ENCODE data around the gene CST6.

DNA sequence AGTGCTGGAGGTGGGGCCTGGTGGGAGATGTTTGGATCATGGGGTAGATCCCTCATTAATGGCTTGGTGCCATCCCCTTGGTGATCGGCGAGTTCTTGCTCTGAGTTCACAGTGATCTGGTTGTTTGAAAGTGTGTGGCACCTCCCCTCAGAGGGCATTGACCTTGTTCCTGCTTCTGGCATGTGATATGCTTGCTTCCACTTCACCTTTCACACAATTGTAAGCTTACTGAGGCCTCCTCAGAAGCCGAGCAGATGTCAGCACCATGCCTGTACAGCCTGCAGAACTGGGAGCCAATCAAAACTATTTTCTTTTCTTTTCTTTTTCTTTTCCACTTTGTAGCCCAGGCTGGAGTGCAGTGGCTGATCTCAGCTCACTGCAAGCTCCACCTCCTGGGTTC lies 25.5 kb downstream of the CST6 start:
- no peak for TF ChIP-seq POLR2A (IDR thresholded peaks at IDR 0.05)
- TF ChIP-seq CTCF (IDR thresholded peaks at IDR 0.05 in 8 of 11, conservative IDR thresholded peaks at IDR 0.05 in 3 of 11), result no peak

Measured in spleen (tissue), 7 donors.